Sigmoid colon (tissue), 7 donors: ENCODE data around the gene CLPX. TPM values are rescaled to one million over a fixed set of nuclear protein-coding genes. Genes with fewer than 3 reads are reported as not detected.

Experiments used
- DNase-seq: peaks from one replicate; pipeline ENCODE4 v3.0.0-alpha.2; 2019
- H3K27ac ChIP-seq, 4 donors: fragments of 200-600 bp; sonication (generic); one replicate each; pipeline ENCODE4 v1.5.1; 2016 to 2019; ENCODE audit warnings: mild to moderate bottlenecking in 1 of 4
- H3K27me3 ChIP-seq, 3 donors: fragments of 200-600 bp; sonication (generic); one replicate each; pipeline ENCODE4 v1.5.1; 2019; ENCODE audit warnings: mild to moderate bottlenecking in 1 of 3
- H3K36me3 ChIP-seq, 4 donors: fragments of 200-600 bp; sonication (generic); one replicate each; pipeline ENCODE4 v1.5.1; 2016 to 2019
- H3K4me1 ChIP-seq, 4 donors: fragments of 200-600 bp; sonication (generic); one replicate each; pipeline ENCODE4 v1.5.1; 2017 to 2019
- H3K4me3 ChIP-seq, 4 donors: fragments of 200-600 bp; sonication (generic); one replicate each; pipeline ENCODE4 v1.5.1; 2017 to 2019; ENCODE audit warnings: mild to moderate bottlenecking in 2 of 4, moderate library complexity in 1 of 4
- H3K9me3 ChIP-seq, 4 donors: fragments of 200-600 bp in 3 of 4; sonication (generic) in 3 of 4; one replicate each; pipeline versions ENCODE4 v1.5.1 to v1.6.1; 2013 to 2019
- EP300 ChIP-seq, 4 donors: sonication (generic); formaldehyde crosslinking; IDR thresholded peaks; one replicate each; pipeline ENCODE4 v1.6.1; 2017; ENCODE audit warnings: antibody characterized with exemption in 4 of 4
- POLR2A ChIP-seq, 2 donors: fragments of 450-650 bp; IDR thresholded peaks; one replicate each; pipeline ENCODE4 v1.6.1; 2016; ENCODE audit warnings: antibody characterized with exemption in 2 of 2, mild to moderate bottlenecking in 2 of 2, moderate library complexity in 2 of 2
- POLR2AphosphoS5 ChIP-seq, 4 donors: sonication (generic); formaldehyde crosslinking; IDR thresholded peaks; one replicate each; pipeline ENCODE4 v1.6.1; 2017; ENCODE audit warnings: antibody characterized with exemption in 4 of 4
- WGBS, 2 donors: extraction: QIAGEN DNeasy Blood & Tissue Kit; methylation state at CpG; one replicate each; pipeline ENCODE4 v1.1.7; 2013; 5-methylcytosine and 5-hydroxymethylcytosine counted together
- intact Hi-C: fragments of 100-400 bp; cut with DNase I; formaldehyde crosslinking; loops from one replicate; pipeline ENCODE4 v1.15.1; 2023
- polyA plus RNA-seq, 3 donors: library from polyadenylated mRNA; stranded (reverse); fragments of 200-250 nt; gene quantifications; one replicate each; pipeline ENCODE4 v1.2.3, GENCODE V29; 2013
- total RNA-seq, 4 donors: library from RNA; depleted of rRNA; stranded (reverse); fragments of >200 nt; gene quantifications; one replicate each; pipeline ENCODE4 v1.1.0, GENCODE V29; 2016
- TF ChIP-seq, protein P1 (sequence below), 4 experiments: fragments of 450-650 bp in 3 of 4; fragments of 200-600 bp in 1 of 4; IDR thresholded peaks; one replicate each; pipeline ENCODE4 v1.5.1; 2016 to 2019; ENCODE audit warnings: antibody characterized with exemption in 4 of 4, mild to moderate bottlenecking in 3 of 4, moderate library complexity in 2 of 4
- donor health status: healthy with polysubstance abuse.
- donor health status: Bipolar disorder and iron deficiency.
- donor health status: healthy.

The CLPX gene
- total and polyA plus RNA-seq, 7 donors, result 16.4 to 71.4 (median 39.9) TPM

DNA sequence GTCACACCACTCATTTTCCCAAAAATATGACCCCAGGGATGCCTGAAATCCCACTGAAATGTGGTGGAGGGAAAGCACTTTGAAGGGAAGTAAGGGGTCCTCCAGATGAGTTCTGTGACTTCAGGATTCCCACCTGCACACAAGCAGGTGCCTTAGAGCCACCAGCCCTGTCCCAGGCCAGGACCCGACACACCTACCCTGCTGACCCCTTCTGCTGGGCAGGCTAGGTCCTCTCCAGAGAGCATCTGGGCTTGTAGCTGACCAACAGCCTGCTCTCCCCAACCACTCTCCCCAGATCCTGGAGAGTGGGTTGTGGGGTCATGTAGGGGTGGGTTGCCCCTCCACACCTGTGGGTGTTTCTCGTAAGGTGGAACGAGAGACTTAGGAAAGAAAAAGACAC is 41.1 kb upstream of the CLPX start:
- Histone ChIP-seq H3K4me3 (no peak overlapping the region), H3K36me3 (no peaks in the 10 kb centered on the region), H3K27me3 (no peaks in the 10 kb centered on the region), H3K9me3 (no peaks in the 10 kb centered on the region), H3K4me1 (no peaks in the 10 kb centered on the region), H3K27ac (no peak overlapping the region)
- WGBS, 2 donors, result 92 to 93% methylated on average over 3 of the region's 3 CpGs
- TF ChIP-seq, protein P1, sequence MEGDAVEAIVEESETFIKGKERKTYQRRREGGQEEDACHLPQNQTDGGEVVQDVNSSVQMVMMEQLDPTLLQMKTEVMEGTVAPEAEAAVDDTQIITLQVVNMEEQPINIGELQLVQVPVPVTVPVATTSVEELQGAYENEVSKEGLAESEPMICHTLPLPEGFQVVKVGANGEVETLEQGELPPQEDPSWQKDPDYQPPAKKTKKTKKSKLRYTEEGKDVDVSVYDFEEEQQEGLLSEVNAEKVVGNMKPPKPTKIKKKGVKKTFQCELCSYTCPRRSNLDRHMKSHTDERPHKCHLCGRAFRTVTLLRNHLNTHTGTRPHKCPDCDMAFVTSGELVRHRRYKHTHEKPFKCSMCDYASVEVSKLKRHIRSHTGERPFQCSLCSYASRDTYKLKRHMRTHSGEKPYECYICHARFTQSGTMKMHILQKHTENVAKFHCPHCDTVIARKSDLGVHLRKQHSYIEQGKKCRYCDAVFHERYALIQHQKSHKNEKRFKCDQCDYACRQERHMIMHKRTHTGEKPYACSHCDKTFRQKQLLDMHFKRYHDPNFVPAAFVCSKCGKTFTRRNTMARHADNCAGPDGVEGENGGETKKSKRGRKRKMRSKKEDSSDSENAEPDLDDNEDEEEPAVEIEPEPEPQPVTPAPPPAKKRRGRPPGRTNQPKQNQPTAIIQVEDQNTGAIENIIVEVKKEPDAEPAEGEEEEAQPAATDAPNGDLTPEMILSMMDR (IDR thresholded peaks at IDR 0.05), result no peak
- TF ChIP-seq POLR2A (IDR thresholded peaks at IDR 0.05) (no peak), EP300 (IDR thresholded peaks at IDR 0.05) (no peak), POLR2AphosphoS5 (IDR thresholded peaks at IDR 0.05) (no peak)
- intact Hi-C loops, result no loop called here
- DNase-seq, result no peak

DNA sequence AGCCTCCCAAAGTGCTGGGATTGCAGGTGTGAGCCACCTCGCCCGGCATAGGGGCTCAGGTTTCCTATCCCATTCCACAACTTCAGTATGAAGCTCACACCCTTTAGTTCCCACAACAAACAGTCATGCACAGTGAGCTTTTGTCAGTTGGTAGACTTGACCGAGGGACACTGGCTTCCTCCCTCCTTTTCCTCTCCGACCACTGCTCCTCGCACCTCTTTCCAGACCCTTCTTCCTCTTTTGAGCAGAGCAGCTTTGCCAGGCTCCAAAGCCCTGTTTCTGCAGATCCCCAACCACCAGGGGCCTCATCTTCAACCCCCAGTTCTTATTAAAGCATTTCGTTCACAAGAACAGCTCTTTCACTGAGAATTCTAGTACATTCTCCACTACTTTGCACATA is 38.9 kb upstream of the CLPX start:
- intact Hi-C loops, result no loop called here
- H3K4me1 ChIP-seq, result no peaks in the 10 kb centered on the region
- 71 to 91% methylated on average over 6 of the region's 6 CpGs for WGBS, 2 donors
- no peak overlapping the region for H3K27ac ChIP-seq
- no peak for DNase-seq
- H3K4me3 ChIP-seq, result no peak overlapping the region
- H3K9me3 ChIP-seq, result no peaks in the 10 kb centered on the region
- no peaks in the 10 kb centered on the region for H3K36me3 ChIP-seq
- TF ChIP-seq, protein P1 (IDR thresholded peaks at IDR 0.05), result no peak
- TF ChIP-seq POLR2AphosphoS5 (IDR thresholded peaks at IDR 0.05) (no peak), POLR2A (IDR thresholded peaks at IDR 0.05) (no peak), EP300 (IDR thresholded peaks at IDR 0.05) (no peak)
- no peaks in the 10 kb centered on the region for H3K27me3 ChIP-seq

DNA sequence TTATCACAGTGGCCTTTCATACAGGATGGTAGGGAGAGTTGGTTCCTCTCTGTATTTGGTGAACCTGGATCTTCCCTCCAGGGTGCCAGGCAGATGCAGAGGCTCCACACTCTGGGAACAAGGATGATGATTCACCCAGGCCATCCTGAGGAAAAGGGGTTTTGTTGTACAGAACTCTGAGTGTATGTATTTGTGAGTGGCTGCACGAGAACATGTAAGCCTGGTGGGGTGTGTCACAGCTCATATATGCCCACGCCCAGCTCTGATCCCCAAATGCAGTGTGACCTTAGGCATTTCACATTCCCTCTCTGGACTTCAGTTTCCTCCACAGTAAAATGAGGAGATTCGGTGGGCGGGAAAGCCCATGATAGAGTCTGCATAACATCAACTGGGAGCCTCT is 37.7 kb upstream of the CLPX start:
- H3K36me3 ChIP-seq, result no peaks in the 10 kb centered on the region
- no peak overlapping the region for H3K27ac ChIP-seq
- H3K4me3 ChIP-seq, result no peak overlapping the region
- WGBS, 2 donors, result 66 to 86% methylated on average over 4 of the region's 4 CpGs
- no peaks in the 10 kb centered on the region for H3K4me1 ChIP-seq
- H3K9me3 ChIP-seq, result no peaks in the 10 kb centered on the region
- TF ChIP-seq POLR2AphosphoS5 (IDR thresholded peaks at IDR 0.05), result no peak
- no peak for TF ChIP-seq EP300 (IDR thresholded peaks at IDR 0.05)
- TF ChIP-seq, protein P1 (IDR thresholded peaks at IDR 0.05), result no peak
- TF ChIP-seq POLR2A (IDR thresholded peaks at IDR 0.05), result no peak
- no peak for DNase-seq
- intact Hi-C loops, result no loop called here
- no peaks in the 10 kb centered on the region for H3K27me3 ChIP-seq

DNA sequence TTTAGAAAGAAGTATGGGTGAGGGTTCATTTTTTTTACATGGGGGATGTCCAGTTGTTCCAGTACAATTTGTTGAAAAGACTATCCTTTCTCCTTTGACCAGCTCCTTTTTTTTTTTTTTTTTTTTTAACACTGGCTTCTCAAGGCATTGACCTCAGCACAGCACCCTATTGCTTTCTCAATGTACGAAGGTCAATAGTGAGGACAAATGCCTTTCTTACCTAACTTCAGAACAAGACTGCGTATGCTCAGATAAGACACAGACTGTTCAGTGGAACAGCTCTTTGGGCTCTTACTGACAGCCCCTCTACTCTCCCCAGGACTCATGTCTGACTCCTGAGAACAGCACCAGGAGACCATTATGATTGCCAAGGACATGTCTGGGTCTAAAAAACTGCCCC is 36.6 kb upstream of the CLPX start:
- 93% methylated on average over 2 of the region's 2 CpGs for WGBS, 2 donors
- intact Hi-C loops, result no loop called here
- no peaks in the 10 kb centered on the region for H3K4me1 ChIP-seq
- no peak for DNase-seq
- H3K27me3 ChIP-seq, result no peaks in the 10 kb centered on the region
- H3K27ac ChIP-seq, result no peak overlapping the region
- H3K9me3 ChIP-seq, result no peaks in the 10 kb centered on the region
- no peaks in the 10 kb centered on the region for H3K36me3 ChIP-seq
- no peak overlapping the region for H3K4me3 ChIP-seq
- TF ChIP-seq POLR2AphosphoS5 (IDR thresholded peaks at IDR 0.05), result no peak
- TF ChIP-seq, protein P1 (IDR thresholded peaks at IDR 0.05), result no peak
- no peak for TF ChIP-seq POLR2A (IDR thresholded peaks at IDR 0.05)
- TF ChIP-seq EP300 (IDR thresholded peaks at IDR 0.05), result no peak

DNA sequence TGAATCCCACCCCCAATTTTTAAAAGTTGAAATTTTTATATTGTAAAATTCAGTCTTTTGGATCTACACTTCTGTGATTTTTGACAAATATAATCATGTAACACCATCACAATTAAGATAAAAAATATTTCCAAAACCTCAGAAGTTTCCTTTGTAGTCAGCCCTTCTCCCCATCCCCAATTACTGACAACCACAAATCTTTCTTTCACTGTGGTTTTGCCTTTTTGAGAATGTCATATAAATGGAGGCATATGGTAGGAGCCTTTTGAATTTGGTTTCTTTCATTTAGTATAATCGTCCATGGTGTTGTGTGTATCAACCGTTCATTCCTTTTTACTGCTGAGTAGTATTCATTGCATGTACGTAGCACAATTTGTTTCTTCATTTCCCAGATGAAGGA is 34.0 kb upstream of the CLPX start:
- H3K4me3 ChIP-seq, result no peak overlapping the region

More for the DNA sequence above, 34.0 kb upstream of the CLPX start:
- Histone ChIP-seq H3K4me1 (no peaks in the 10 kb centered on the region), H3K27ac (no peak overlapping the region), H3K36me3 (no peaks in the 10 kb centered on the region), H3K9me3 (no peaks in the 10 kb centered on the region), H3K27me3 (no peaks in the 10 kb centered on the region)
- TF ChIP-seq, protein P1 (IDR thresholded peaks at IDR 0.05), result no peak
- no peak for TF ChIP-seq POLR2A (IDR thresholded peaks at IDR 0.05)
- intact Hi-C loops, result no loop called here
- DNase-seq, result no peak
- WGBS, 2 donors, result 85 to 91% methylated on average over 3 of the region's 3 CpGs
